ENCODE results near the gene MAPK6.

GRCh38 chr15:52112203-52112750 lies 93.3 kb downstream of the MAPK6 start:
- no peak for TF ChIP-seq CTCF (conservative IDR thresholded peaks at IDR 0.05)
- no peak for TF ChIP-seq EZH2 (IDR thresholded peaks at IDR 0.05; ENCODE audit: low read depth)

Measured in PC-9 (cell line).